GM21381 (cell line): ENCODE data around the gene FARP2.
"Not testable (repeated sequence)": the region's sequence is repeated elsewhere in the genome, so short reads cannot be mapped to it uniquely, and the experiment has no call there.

Source experiments
- ATAC-seq: cut with Tn5 transposase; IDR thresholded peaks from one replicate; pipeline ENCODE4 v1.9.1; 2021; ENCODE audit warnings: mild to moderate bottlenecking, moderate library complexity; ENCODE audit not compliant: unreplicated experiment

FARP2 gene

GRCh38 chr2:241399941-241400922, 44.1 kb downstream of the FARP2 start:
- no peak for ATAC-seq

GRCh38 chr2:241408849-241409248, 52.8 kb downstream of the FARP2 start:
- ATAC-seq = no peak

- no peak for ATAC-seq
These were observed 54.7 kb downstream of the FARP2 start for GRCh38 chr2:241410739-241411176.

- ATAC-seq = no peak
These were observed 56.1 kb downstream of the FARP2 start for GRCh38 chr2:241412144-241412543.

GRCh38 chr2:241413501-241413900, 57.4 kb downstream of the FARP2 start:
- ATAC-seq = not testable (repeated sequence)

- no peak for ATAC-seq
These were observed 58.0 kb downstream of the FARP2 start for GRCh38 chr2:241413929-241414580.

GRCh38 chr2:241415196-241415595, 59.1 kb downstream of the FARP2 start:
- ATAC-seq = no peak

GRCh38 chr2:241417626-241418025, 61.5 kb downstream of the FARP2 start:
- ATAC-seq = no peak

- ATAC-seq = no peak
These were observed 65.2 kb downstream of the FARP2 start for GRCh38 chr2:241421330-241421729.

- ATAC-seq = not testable (repeated sequence)
These were observed 65.9 kb downstream of the FARP2 start for GRCh38 chr2:241421942-241422341.

- ATAC-seq = no peak
These were observed 66.3 kb downstream of the FARP2 start for GRCh38 chr2:241422350-241422749.

GRCh38 chr2:241423489-241423888, 67.4 kb downstream of the FARP2 start:
- not testable (repeated sequence) for ATAC-seq

GRCh38 chr2:241425368-241425767, 69.3 kb downstream of the FARP2 start:
- ATAC-seq = no peak

- ATAC-seq = no peak
These were observed 74.1 kb downstream of the FARP2 start for GRCh38 chr2:241430178-241430577.

GRCh38 chr2:241432824-241433448, 76.9 kb downstream of the FARP2 start:
- ATAC-seq = no peak

GRCh38 chr2:241437179-241437578, 81.1 kb downstream of the FARP2 start:
- ATAC-seq = no peak

- no peak for ATAC-seq
These were observed 85.4 kb downstream of the FARP2 start for GRCh38 chr2:241441492-241441891.

- ATAC-seq = peak; percentile 62
These were observed 87.6 kb downstream of the FARP2 start for GRCh38 chr2:241443486-241444223.

- peak; percentile 57 for ATAC-seq
These were observed 89.3 kb downstream of the FARP2 start for GRCh38 chr2:241445426-241445825.

GRCh38 chr2:241450092-241450491, 94.0 kb downstream of the FARP2 start:
- not testable (repeated sequence) for ATAC-seq
